Breast epithelium (tissue), 3 donors: ENCODE results near the gene CRY1.

Experiments used
- POLR2A ChIP-seq: fragments of 450-650 bp; IDR thresholded peaks from one replicate; pipeline ENCODE4 v1.6.1; 2016; ENCODE audit warnings: antibody characterized with exemption, mild to moderate bottlenecking, moderate library complexity
- POLR2AphosphoS5 ChIP-seq, 3 donors: sonication (generic); formaldehyde crosslinking; IDR thresholded peaks; one replicate each; pipeline ENCODE4 v1.6.1; 2017; ENCODE audit warnings: antibody characterized with exemption in 3 of 3
- TF ChIP-seq, protein P1 (sequence below), 3 donors: fragments of 450-650 bp; IDR thresholded peaks; one replicate each; pipeline ENCODE4 v1.5.1; 2016 to 2017; ENCODE audit warnings: antibody characterized with exemption in 3 of 3, mild to moderate bottlenecking in 3 of 3, moderate library complexity in 3 of 3

DNA sequence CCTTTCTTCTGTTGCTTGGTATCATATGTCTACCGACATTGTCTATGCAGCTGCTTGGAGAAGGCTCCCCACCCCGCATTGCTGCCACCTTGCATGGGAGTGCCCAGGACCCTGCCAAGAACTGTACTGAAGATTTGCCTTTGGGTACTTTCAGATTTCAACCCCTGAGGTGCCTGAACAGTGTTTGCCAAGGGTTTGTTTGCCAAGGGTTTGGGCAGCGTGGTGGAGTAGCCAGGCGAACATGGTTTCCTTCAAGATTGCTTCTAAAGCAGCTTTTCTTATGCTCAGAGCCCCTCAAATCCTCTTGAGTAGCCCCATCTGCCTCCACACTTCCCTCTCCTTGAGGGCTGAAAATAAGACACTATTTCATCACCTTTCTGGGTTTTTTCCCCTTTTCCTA lies 25.3 kb upstream of the CRY1 start:
- no peak for TF ChIP-seq POLR2A
- TF ChIP-seq, protein P1, sequence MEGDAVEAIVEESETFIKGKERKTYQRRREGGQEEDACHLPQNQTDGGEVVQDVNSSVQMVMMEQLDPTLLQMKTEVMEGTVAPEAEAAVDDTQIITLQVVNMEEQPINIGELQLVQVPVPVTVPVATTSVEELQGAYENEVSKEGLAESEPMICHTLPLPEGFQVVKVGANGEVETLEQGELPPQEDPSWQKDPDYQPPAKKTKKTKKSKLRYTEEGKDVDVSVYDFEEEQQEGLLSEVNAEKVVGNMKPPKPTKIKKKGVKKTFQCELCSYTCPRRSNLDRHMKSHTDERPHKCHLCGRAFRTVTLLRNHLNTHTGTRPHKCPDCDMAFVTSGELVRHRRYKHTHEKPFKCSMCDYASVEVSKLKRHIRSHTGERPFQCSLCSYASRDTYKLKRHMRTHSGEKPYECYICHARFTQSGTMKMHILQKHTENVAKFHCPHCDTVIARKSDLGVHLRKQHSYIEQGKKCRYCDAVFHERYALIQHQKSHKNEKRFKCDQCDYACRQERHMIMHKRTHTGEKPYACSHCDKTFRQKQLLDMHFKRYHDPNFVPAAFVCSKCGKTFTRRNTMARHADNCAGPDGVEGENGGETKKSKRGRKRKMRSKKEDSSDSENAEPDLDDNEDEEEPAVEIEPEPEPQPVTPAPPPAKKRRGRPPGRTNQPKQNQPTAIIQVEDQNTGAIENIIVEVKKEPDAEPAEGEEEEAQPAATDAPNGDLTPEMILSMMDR (IDR thresholded peaks at IDR 0.05) = no peak
- TF ChIP-seq POLR2AphosphoS5 (IDR thresholded peaks at IDR 0.05) = no peak
